Pancreas (tissue), 8 donors: ENCODE data around the gene TIGD4. TPM values are rescaled to one million over a fixed set of nuclear protein-coding genes. Genes with fewer than 3 reads are reported as not detected.

Source experiments
- polyA plus RNA-seq, 2 donors: library from polyadenylated mRNA; stranded (reverse); fragments of 200-250 nt; gene quantifications; one replicate each; pipeline ENCODE4 v1.2.3, GENCODE V29; 2013
- total RNA-seq, 6 donors: library from RNA; stranded (reverse); fragmentation: NEBNext Ultra II Directional in 4 of 6; extraction: Animal tissue kit (Norgen Biotek cat#: 25700) in 4 of 6; gene quantifications; one replicate each; pipeline versions ENCODE4 v1.2.1 to v1.2.4, GENCODE V29; 2021 to 2023
- donor health status: healthy with polysubstance abuse.
- donor health status: DM: no; HTN: no; CAD: no; lungs with moderate emphysema.
- donor health status: DM: no; HTN: no; CAD: no.
- donor health status: Bipolar disorder and iron deficiency.
- donor health status: DM: yes; HTN: yes; CAD: no.
- donor health status: DM: no; HTN: no; CAD: no.
- donor health status: DM: no; HTN: no; CAD: no.
- donor health status: DM: yes; HTN: yes; CAD: no.

The TIGD4 gene
- total and polyA plus RNA-seq, 8 donors: 0.06 to 0.59 (median 0.20) TPM; not detected in 1

Other genes with a start within 250 kb of the TIGD4 start
- gene FBXW7, start 243.6 kb downstream of the TIGD4 start, total RNA-seq: 10 to 100 TPM; 11.8 to 30.1 (median 20.5) TPM
- gene FBXW7, start 243.6 kb downstream of the TIGD4 start, polyA plus RNA-seq: 10 to 100 TPM; 10.1 to 18.1 TPM
- gene TMEM154, start 99.7 kb downstream of the TIGD4 start, total RNA-seq: 1 to 10 TPM in 2 of 6 donors, under 1 TPM in 4; 0.05 to 3.3 (median 0.72) TPM
- gene TMEM154, start 99.7 kb downstream of the TIGD4 start, polyA plus RNA-seq: under 1 TPM; 0.12 to 0.15 TPM
- gene ARFIP1, start 224 bp upstream of the TIGD4 start, total RNA-seq: 10 to 100 TPM in 5 of 6 donors, 1 to 10 TPM in 1; 9.4 to 20.6 (median 11.7) TPM
- gene ARFIP1, start 224 bp upstream of the TIGD4 start, polyA plus RNA-seq: 10 to 100 TPM in 1 of 2 donors, 1 to 10 TPM in 1; 9.2 to 11.6 TPM
- 1 to 10 TPM in 3 of 6 donors, under 1 TPM in 3; 0.78 to 1.5 (median 1.0) TPM for gene FHDC1, start 156.6 kb upstream of the TIGD4 start, total RNA-seq
- gene FHDC1, start 156.6 kb upstream of the TIGD4 start, polyA plus RNA-seq: 1 to 10 TPM in 1 of 2 donors, under 1 TPM in 1; 0.68 to 1.2 TPM